WTC11 (cell line): Measurements from ENCODE around the gene ARHGAP32. TPM values are rescaled to one million over a fixed set of nuclear protein-coding genes. Genes with fewer than 3 reads are reported as not detected.

ENCODE experiments used
- ATAC-seq: fragments of 200-7000 bp; cut with Tn5 transposase; 2 replicates; pipeline ENCODE4 v1.10.0; 2021; ENCODE audit warnings: mild to moderate bottlenecking, moderate library complexity
- CTCF ChIA-PET: fragments of 300-600 bp; sonication (Branson Sonifier 250); formaldehyde crosslinking; loops from one replicate; lab custom pipeline; 2021; ENCODE audit warnings: antibody characterized with exemption; lab: Charles Lee
- POLR2A ChIA-PET: fragments of 350-600 bp; sonication (Branson Sonifier 250); formaldehyde crosslinking; loops from one replicate; lab custom pipeline; 2021; ENCODE audit warnings: antibody characterized with exemption; lab: Charles Lee
- DNase-seq: peaks from one replicate; pipeline ENCODE4 v3.0.0; 2021; ENCODE audit warnings: low spot score
- H3K27ac Mint-ChIP-seq: 2 replicates; pipeline ENCODE4 v1.8.0; 2021; ENCODE audit warnings: mixed read lengths
- H3K27me3 Mint-ChIP-seq: 2 replicates; pipeline ENCODE4 v1.8.0; 2021; ENCODE audit warnings: low read depth, mild to moderate bottlenecking, moderate library complexity, mixed read lengths
- H3K36me3 Mint-ChIP-seq: 2 replicates; pipeline ENCODE4 v1.8.0; 2021; ENCODE audit warnings: mixed read lengths
- H3K4me1 Mint-ChIP-seq: 2 replicates; pipeline ENCODE4 v1.8.0; 2022; ENCODE audit warnings: mixed read lengths
- H3K4me3 Mint-ChIP-seq: 2 replicates; pipeline ENCODE4 v1.8.0; 2021; ENCODE audit warnings: mild to moderate bottlenecking, moderate library complexity, mixed read lengths
- H3K9me3 Mint-ChIP-seq: 2 replicates; pipeline ENCODE4 v1.8.0; 2021; ENCODE audit warnings: mixed read lengths
- CBFB ChIP-seq: sonication (generic); formaldehyde crosslinking; IDR thresholded peaks from 2 replicates; pipeline ENCODE4 v1.8.1; 2022; ENCODE audit warnings: mild to moderate bottlenecking, low read depth, missing genetic modification reagents
- ELF4 ChIP-seq: sonication (generic); formaldehyde crosslinking; IDR thresholded peaks from 2 replicates; pipeline ENCODE4 v1.8.1; 2022; ENCODE audit warnings: low read depth, mild to moderate bottlenecking, moderate library complexity, missing genetic modification reagents
- ETV6 ChIP-seq: sonication (generic); formaldehyde crosslinking; IDR thresholded peaks from 2 replicates; pipeline ENCODE4 v1.8.1; 2022; ENCODE audit warnings: mild to moderate bottlenecking, missing genetic modification reagents
- FOXJ3 ChIP-seq: sonication (generic); formaldehyde crosslinking; IDR thresholded peaks from 2 replicates; pipeline ENCODE4 v1.9.0; 2021; ENCODE audit warnings: missing genetic modification reagents, mild to moderate bottlenecking, borderline replicate concordance
- GTF2I ChIP-seq: fragments of 250-450 bp; sonication (Bioruptor Pico); conservative IDR thresholded peaks from 2 replicates; pipeline ENCODE4 v1.4.0; 2021; ENCODE audit warnings: mild to moderate bottlenecking
- JAZF1 ChIP-seq: fragments of 250-450 bp; sonication (Bioruptor Pico); IDR thresholded peaks from 2 replicates; pipeline ENCODE4 v1.9.0; 2021; ENCODE audit warnings: moderate library complexity, mild to moderate bottlenecking, inconsistent platforms
- JUN ChIP-seq: sonication (generic); formaldehyde crosslinking; IDR thresholded peaks from 2 replicates; pipeline ENCODE4 v1.8.0; 2023; ENCODE audit warnings: mild to moderate bottlenecking, missing genetic modification reagents
- OVOL2 ChIP-seq: fragments of 250-450 bp; sonication (Bioruptor Pico); IDR thresholded peaks from 2 replicates; pipeline ENCODE4 v1.9.0; 2021; ENCODE audit warnings: mild to moderate bottlenecking, borderline replicate concordance
- SMAD3 ChIP-seq: sonication (generic); formaldehyde crosslinking; IDR thresholded peaks from 2 replicates; pipeline ENCODE4 v1.8.0; 2022; ENCODE audit warnings: missing genetic modification reagents, mild to moderate bottlenecking, borderline replicate concordance
- TEAD1 ChIP-seq: sonication (generic); formaldehyde crosslinking; IDR thresholded peaks from 2 replicates; pipeline ENCODE4 v1.8.0; 2022; ENCODE audit warnings: mild to moderate bottlenecking, missing genetic modification reagents
- total RNA-seq: library from RNA; stranded (reverse); gene quantifications from 3 replicates; pipeline ENCODE4 v1.2.3, GENCODE V29; 2021
- TF ChIP-seq, protein P1 (sequence below): sonication (generic); formaldehyde crosslinking; conservative IDR thresholded peaks from 2 replicates; pipeline ENCODE4 v1.8.1; 2022; ENCODE audit warnings: mild to moderate bottlenecking, missing genetic modification reagents
- TF ChIP-seq, protein P2 (sequence below): sonication (generic); formaldehyde crosslinking; IDR thresholded peaks from 2 replicates; pipeline ENCODE4 v1.8.0; 2023; ENCODE audit warnings: missing genetic modification reagents
- TF ChIP-seq, protein P3 (sequence below): sonication (generic); formaldehyde crosslinking; IDR thresholded peaks from 2 replicates; pipeline ENCODE4 v1.8.0; 2023; ENCODE audit warnings: missing genetic modification reagents, mild to moderate bottlenecking, borderline replicate concordance
- TF ChIP-seq, protein P4 (sequence below): sonication (generic); formaldehyde crosslinking; IDR thresholded peaks from 2 replicates; pipeline ENCODE4 v1.8.1; 2022; ENCODE audit warnings: mild to moderate bottlenecking, moderate library complexity, missing genetic modification reagents
- TF ChIP-seq, protein P5 (sequence below): sonication (generic); formaldehyde crosslinking; IDR thresholded peaks from 2 replicates; pipeline ENCODE4 v1.8.0; 2023; ENCODE audit warnings: mild to moderate bottlenecking, missing genetic modification reagents
- TF ChIP-seq, protein P6 (sequence below): sonication (generic); formaldehyde crosslinking; IDR thresholded peaks from 2 replicates; pipeline ENCODE4 v1.8.1; 2023; ENCODE audit warnings: mild to moderate bottlenecking, missing genetic modification reagents, moderate library complexity
- TF ChIP-seq, protein P7 (sequence below): sonication (generic); formaldehyde crosslinking; IDR thresholded peaks from 2 replicates; pipeline ENCODE4 v1.8.0; 2022; ENCODE audit warnings: mild to moderate bottlenecking, missing genetic modification reagents
- TF ChIP-seq, protein P8 (sequence below): sonication (generic); formaldehyde crosslinking; IDR thresholded peaks from 2 replicates; pipeline ENCODE4 v1.8.1; 2023; ENCODE audit warnings: mild to moderate bottlenecking, moderate library complexity, missing genetic modification reagents
- TF ChIP-seq, protein P9 (sequence below): fragments of 250-450 bp; sonication (Bioruptor Pico); IDR thresholded peaks from 2 replicates; pipeline ENCODE4 v1.9.0; 2021; ENCODE audit warnings: moderate library complexity, mild to moderate bottlenecking, inconsistent platforms, borderline replicate concordance
- TF ChIP-seq, protein P10 (sequence below): sonication (generic); formaldehyde crosslinking; IDR thresholded peaks from 2 replicates; pipeline ENCODE4 v1.8.0; 2022; ENCODE audit warnings: mild to moderate bottlenecking, missing genetic modification reagents

Gene ARHGAP32
- total RNA-seq, 1 experiment from 2014 or later: 25.6 TPM

DNA sequence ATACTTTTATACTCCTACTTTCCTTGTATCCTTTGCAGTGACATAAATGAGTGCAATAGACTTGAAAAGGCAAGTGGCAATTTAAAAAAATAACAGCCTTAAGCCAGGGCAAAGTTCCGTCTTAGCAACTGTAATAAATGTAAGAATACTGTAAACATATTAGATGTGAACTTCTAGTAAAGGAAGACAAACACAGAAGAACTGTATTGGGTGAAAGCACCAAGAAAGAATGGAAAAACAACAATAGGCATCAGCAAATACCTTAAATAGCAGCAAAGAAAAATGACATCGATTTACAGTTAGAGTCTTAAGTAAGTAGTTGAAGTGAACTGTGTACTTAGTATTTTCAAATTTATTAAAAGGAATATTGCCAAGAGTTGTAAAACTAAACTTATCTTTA lies 174.0 kb downstream of the ARHGAP32 start (continued):
- TF ChIP-seq, protein P1, sequence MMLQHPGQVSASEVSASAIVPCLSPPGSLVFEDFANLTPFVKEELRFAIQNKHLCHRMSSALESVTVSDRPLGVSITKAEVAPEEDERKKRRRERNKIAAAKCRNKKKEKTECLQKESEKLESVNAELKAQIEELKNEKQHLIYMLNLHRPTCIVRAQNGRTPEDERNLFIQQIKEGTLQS: no peak
- no peak for TF ChIP-seq OVOL2 (CRISPR knock-in tag)
- TF ChIP-seq, protein P2, sequence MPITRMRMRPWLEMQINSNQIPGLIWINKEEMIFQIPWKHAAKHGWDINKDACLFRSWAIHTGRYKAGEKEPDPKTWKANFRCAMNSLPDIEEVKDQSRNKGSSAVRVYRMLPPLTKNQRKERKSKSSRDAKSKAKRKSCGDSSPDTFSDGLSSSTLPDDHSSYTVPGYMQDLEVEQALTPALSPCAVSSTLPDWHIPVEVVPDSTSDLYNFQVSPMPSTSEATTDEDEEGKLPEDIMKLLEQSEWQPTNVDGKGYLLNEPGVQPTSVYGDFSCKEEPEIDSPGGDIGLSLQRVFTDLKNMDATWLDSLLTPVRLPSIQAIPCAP (CRISPR knock-in tag): no peak
- TF ChIP-seq, protein P3, sequence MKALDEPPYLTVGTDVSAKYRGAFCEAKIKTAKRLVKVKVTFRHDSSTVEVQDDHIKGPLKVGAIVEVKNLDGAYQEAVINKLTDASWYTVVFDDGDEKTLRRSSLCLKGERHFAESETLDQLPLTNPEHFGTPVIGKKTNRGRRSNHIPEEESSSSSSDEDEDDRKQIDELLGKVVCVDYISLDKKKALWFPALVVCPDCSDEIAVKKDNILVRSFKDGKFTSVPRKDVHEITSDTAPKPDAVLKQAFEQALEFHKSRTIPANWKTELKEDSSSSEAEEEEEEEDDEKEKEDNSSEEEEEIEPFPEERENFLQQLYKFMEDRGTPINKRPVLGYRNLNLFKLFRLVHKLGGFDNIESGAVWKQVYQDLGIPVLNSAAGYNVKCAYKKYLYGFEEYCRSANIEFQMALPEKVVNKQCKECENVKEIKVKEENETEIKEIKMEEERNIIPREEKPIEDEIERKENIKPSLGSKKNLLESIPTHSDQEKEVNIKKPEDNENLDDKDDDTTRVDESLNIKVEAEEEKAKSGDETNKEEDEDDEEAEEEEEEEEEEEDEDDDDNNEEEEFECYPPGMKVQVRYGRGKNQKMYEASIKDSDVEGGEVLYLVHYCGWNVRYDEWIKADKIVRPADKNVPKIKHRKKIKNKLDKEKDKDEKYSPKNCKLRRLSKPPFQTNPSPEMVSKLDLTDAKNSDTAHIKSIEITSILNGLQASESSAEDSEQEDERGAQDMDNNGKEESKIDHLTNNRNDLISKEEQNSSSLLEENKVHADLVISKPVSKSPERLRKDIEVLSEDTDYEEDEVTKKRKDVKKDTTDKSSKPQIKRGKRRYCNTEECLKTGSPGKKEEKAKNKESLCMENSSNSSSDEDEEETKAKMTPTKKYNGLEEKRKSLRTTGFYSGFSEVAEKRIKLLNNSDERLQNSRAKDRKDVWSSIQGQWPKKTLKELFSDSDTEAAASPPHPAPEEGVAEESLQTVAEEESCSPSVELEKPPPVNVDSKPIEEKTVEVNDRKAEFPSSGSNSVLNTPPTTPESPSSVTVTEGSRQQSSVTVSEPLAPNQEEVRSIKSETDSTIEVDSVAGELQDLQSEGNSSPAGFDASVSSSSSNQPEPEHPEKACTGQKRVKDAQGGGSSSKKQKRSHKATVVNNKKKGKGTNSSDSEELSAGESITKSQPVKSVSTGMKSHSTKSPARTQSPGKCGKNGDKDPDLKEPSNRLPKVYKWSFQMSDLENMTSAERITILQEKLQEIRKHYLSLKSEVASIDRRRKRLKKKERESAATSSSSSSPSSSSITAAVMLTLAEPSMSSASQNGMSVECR: no peak
- no peak for TF ChIP-seq ELF4 (CRISPR knock-in tag)
- TF ChIP-seq, protein P4, sequence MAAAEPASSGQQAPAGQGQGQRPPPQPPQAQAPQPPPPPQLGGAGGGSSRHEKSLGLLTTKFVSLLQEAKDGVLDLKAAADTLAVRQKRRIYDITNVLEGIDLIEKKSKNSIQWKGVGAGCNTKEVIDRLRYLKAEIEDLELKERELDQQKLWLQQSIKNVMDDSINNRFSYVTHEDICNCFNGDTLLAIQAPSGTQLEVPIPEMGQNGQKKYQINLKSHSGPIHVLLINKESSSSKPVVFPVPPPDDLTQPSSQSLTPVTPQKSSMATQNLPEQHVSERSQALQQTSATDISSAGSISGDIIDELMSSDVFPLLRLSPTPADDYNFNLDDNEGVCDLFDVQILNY: no peak
- TF ChIP-seq, protein P5, sequence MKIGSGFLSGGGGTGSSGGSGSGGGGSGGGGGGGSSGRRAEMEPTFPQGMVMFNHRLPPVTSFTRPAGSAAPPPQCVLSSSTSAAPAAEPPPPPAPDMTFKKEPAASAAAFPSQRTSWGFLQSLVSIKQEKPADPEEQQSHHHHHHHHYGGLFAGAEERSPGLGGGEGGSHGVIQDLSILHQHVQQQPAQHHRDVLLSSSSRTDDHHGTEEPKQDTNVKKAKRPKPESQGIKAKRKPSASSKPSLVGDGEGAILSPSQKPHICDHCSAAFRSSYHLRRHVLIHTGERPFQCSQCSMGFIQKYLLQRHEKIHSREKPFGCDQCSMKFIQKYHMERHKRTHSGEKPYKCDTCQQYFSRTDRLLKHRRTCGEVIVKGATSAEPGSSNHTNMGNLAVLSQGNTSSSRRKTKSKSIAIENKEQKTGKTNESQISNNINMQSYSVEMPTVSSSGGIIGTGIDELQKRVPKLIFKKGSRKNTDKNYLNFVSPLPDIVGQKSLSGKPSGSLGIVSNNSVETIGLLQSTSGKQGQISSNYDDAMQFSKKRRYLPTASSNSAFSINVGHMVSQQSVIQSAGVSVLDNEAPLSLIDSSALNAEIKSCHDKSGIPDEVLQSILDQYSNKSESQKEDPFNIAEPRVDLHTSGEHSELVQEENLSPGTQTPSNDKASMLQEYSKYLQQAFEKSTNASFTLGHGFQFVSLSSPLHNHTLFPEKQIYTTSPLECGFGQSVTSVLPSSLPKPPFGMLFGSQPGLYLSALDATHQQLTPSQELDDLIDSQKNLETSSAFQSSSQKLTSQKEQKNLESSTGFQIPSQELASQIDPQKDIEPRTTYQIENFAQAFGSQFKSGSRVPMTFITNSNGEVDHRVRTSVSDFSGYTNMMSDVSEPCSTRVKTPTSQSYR: no peak

DNA sequence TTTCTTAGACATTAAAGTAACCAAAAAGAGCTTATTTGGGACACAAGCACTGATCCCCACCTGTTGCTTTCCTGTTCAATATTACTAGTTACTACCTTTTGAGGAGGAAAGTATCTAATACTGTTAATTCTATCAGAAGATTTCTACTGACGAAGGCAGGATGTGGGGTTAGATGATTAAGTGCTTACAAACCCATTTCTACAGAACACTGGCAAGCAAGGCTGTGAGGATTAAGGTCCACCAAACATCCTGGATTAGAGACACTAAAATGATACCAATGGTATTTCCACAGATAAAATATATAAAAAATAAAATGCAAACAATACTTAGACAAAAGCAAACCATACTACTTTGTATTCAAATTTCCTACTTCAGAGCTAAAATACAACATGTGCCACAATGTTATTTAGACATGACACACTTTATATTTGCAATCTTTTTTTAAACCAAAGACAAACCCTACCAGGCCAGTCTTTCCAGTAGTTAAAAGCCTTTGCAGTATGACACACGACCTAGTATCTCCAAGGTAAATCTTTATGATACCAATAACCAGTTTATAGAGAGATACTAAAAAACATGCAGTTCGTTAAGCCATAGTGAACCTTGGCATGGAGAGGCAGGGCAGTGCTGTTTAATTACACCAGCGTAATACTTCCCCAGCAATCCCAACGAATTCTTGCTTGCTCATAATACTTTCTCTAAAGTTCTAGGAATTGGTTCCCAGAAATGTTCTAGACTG lies 178.2 kb downstream of the ARHGAP32 start:
- H3K36me3 Mint-ChIP-seq: no peaks in the 10 kb centered on the region
- ATAC-seq (no peak), DNase-seq (no peak)
- ChIA-PET CTCF (no interaction called here), POLR2A (no interaction called here)
- H3K27ac Mint-ChIP-seq: no peak overlapping the region
- H3K4me3 Mint-ChIP-seq: no peak overlapping the region
- H3K4me1 Mint-ChIP-seq: no peaks in the 10 kb centered on the region
- no peaks in the 10 kb centered on the region; the same call in 1 of the 2 replicates for H3K27me3 Mint-ChIP-seq
- H3K9me3 Mint-ChIP-seq: no peaks in the 10 kb centered on the region
- TF ChIP-seq FOXJ3 (CRISPR knock-in tag) (no peak), GTF2I (CRISPR knock-in tag) (no peak), JAZF1 (no peak), SMAD3 (CRISPR knock-in tag) (no peak), JUN (CRISPR knock-in tag) (no peak), TEAD1 (CRISPR knock-in tag) (no peak), CBFB (no peak), ETV6 (CRISPR knock-in tag) (no peak)
- TF ChIP-seq, protein P6, sequence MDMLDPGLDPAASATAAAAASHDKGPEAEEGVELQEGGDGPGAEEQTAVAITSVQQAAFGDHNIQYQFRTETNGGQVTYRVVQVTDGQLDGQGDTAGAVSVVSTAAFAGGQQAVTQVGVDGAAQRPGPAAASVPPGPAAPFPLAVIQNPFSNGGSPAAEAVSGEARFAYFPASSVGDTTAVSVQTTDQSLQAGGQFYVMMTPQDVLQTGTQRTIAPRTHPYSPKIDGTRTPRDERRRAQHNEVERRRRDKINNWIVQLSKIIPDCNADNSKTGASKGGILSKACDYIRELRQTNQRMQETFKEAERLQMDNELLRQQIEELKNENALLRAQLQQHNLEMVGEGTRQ (CRISPR knock-in tag): no peak
- TF ChIP-seq, protein P7, sequence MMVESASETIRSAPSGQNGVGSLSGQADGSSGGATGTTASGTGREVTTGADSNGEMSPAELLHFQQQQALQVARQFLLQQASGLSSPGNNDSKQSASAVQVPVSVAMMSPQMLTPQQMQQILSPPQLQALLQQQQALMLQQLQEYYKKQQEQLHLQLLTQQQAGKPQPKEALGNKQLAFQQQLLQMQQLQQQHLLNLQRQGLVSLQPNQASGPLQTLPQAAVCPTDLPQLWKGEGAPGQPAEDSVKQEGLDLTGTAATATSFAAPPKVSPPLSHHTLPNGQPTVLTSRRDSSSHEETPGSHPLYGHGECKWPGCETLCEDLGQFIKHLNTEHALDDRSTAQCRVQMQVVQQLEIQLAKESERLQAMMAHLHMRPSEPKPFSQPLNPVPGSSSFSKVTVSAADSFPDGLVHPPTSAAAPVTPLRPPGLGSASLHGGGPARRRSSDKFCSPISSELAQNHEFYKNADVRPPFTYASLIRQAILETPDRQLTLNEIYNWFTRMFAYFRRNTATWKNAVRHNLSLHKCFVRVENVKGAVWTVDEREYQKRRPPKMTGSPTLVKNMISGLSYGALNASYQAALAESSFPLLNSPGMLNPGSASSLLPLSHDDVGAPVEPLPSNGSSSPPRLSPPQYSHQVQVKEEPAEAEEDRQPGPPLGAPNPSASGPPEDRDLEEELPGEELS: no peak
- TF ChIP-seq, protein P8, sequence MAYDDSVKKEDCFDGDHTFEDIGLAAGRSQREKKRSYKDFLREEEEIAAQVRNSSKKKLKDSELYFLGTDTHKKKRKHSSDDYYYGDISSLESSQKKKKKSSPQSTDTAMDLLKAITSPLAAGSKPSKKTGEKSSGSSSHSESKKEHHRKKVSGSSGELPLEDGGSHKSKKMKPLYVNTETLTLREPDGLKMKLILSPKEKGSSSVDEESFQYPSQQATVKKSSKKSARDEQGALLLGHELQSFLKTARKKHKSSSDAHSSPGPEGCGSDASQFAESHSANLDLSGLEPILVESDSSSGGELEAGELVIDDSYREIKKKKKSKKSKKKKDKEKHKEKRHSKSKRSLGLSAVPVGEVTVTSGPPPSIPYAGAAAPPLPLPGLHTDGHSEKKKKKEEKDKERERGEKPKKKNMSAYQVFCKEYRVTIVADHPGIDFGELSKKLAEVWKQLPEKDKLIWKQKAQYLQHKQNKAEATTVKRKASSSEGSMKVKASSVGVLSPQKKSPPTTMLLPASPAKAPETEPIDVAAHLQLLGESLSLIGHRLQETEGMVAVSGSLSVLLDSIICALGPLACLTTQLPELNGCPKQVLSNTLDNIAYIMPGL: no peak
- TF ChIP-seq, protein P9, sequence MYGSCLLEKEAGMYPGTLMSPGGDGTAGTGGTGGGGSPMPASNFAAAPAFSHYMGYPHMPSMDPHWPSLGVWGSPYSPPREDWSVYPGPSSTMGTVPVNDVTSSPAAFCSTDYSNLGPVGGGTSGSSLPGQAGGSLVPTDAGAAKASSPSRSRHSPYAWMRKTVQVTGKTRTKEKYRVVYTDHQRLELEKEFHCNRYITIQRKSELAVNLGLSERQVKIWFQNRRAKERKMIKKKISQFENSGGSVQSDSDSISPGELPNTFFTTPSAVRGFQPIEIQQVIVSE: no peak
- TF ChIP-seq, protein P10, sequence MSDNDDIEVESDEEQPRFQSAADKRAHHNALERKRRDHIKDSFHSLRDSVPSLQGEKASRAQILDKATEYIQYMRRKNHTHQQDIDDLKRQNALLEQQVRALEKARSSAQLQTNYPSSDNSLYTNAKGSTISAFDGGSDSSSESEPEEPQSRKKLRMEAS (CRISPR knock-in tag): no peak
- TF ChIP-seq, protein P1: no peak
